GM21381 (cell line): ENCODE results near the gene SEC14L3.

Experiments used
- ATAC-seq: cut with Tn5 transposase; IDR thresholded peaks from one replicate; pipeline ENCODE4 v1.9.1; 2021; ENCODE audit warnings: mild to moderate bottlenecking, moderate library complexity; ENCODE audit not compliant: unreplicated experiment

The SEC14L3 gene

GRCh38 chr22:30471616-30472318 is at the start of gene SEC14L3:
Gene SEC14L3 (minus strand): TSS chr22:30472017. CDS start chr22:30471958, 59 bp downstream.
- ATAC-seq, result no peak

GRCh38 chr22:30519842-30520425 is 48.1 kb upstream of the SEC14L3 start:
- ATAC-seq, result no peak

- ATAC-seq, result no peak
Measured at GRCh38 chr22:30516731-30517130, 44.9 kb upstream of the SEC14L3 start.

DNA sequence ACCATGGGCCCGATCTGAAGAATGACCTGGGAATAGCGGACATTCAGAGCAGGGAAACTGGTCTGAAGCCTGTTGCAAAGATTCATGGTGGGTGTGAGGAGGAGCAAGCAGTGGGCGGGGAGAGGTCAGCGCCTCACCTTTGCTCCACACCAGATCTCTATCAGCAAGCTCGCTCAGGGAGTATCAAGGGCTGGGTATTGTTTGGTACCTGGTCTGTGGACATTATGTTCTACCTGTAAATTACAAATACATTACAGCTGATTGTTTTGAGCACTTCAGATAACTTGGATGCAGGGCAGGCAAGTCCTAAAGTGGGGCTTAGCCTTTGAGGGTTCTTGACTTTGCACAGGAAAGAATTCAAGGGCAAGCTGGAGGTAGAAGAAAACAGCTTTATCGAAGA is 44.5 kb upstream of the SEC14L3 start:
- no peak for ATAC-seq

- no peak for ATAC-seq
Measured at GRCh38 chr22:30514252-30514651, 42.4 kb upstream of the SEC14L3 start.

- no peak for ATAC-seq
Measured at GRCh38 chr22:30513462-30513861, 41.6 kb upstream of the SEC14L3 start.

GRCh38 chr22:30511911-30512310 is 40.1 kb upstream of the SEC14L3 start:
- ATAC-seq, result no peak

GRCh38 chr22:30511109-30511508 is 39.3 kb upstream of the SEC14L3 start:
- no peak for ATAC-seq

- no peak for ATAC-seq
Measured at GRCh38 chr22:30508216-30508615, 36.4 kb upstream of the SEC14L3 start.

DNA sequence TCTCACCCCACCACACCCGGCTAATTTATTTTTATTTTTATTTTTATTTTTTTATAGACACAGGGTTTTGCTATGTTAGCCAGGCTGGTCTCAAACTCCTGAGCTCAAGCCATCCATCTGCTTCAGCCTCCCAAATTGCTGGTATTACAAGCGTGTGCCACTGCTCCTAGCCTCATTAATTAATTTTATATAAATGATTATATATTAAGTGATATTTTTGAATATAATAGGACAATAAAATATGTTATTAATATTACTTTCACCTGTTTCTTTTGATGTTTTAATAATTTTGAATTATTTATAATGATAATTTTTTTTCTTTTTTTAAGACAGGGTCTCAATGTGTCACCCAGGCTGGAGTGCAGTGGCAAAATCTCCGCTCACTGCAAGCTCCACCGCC is 35.9 kb upstream of the SEC14L3 start:
- ATAC-seq, result no peak

DNA sequence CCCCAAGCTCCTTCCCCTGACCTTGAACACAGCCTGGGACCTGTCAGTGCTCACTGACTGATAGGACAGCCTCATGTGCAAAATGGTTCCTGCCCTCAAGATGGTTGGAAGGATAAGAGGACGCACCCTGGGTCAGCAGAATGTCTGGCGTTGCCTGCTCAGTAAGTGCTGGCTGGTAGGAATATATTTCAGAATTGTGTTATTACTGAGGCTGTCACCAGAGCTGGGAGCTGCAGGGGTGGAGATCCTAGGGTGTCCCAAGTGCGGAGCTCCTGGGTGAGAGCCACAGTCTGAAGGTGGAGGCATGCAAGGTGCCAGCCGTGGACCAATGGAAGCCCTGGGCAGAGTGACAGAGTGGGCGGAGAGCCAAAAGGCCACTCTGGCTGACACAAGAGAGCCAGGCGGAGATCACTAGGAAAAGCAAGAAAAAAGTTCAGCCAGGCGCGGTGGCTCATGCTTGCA is 34.7 kb upstream of the SEC14L3 start:
- no peak for ATAC-seq

GRCh38 chr22:30503551-30503950 is 31.7 kb upstream of the SEC14L3 start:
- ATAC-seq, result no peak

DNA sequence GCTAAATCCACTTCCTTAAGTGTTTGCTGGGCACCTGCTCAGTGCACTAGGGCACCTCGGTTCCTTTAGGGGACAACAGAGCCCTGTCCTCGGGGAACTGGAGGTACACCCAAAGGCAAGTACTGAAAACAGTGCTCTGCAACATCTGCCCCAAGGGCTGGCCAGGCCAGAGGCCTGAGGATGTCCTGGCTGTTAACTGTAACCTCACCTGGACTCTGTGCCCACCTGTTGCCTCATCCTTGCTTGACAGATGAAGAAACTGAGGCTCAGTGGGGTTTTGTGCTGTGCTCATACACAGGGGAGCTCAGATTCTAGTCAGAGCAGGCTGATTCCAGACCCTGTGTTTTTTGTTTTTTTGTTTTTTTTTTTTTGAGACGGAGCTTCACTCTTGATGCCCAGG is 31.1 kb upstream of the SEC14L3 start:
- no peak for ATAC-seq

- no peak for ATAC-seq
Measured at GRCh38 chr22:30502153-30502552, 30.3 kb upstream of the SEC14L3 start.

GRCh38 chr22:30500628-30501027 is 28.8 kb upstream of the SEC14L3 start:
- ATAC-seq, result no peak

DNA sequence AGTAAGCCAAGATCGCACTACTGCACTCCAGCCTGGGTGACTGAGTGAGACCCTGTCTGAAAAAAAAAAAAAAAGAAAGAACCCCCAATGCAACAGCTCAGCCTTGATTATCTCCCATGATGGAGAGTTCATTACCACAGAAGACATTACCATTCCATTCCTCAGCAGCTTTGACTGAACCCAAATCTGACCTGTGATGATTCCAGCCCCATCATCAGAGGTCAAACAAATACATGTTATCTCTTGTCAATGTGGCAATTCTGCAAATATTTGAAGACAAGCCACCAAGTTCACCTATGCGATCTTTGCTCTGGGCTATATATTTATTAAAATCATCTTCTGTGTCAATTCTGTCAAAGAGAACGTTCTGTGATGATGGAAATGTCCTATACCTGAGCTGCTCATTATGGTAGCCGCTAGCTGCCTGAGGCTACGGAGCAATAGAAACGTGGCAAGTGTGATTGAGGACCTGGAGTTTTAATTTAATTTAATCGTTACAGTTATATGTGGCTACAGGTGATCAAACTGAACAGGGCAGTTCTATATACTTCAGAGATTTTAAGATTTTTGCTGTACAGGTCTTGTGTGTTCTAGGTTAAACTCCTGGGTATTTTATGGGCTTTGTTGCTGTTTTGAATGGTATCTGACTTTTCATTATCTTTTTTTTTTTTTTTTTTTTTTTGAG is 25.8 kb upstream of the SEC14L3 start:
- ATAC-seq, result no peak

GRCh38 chr22:30495041-30495784 is 23.4 kb upstream of the SEC14L3 start:
- ATAC-seq, result no peak

DNA sequence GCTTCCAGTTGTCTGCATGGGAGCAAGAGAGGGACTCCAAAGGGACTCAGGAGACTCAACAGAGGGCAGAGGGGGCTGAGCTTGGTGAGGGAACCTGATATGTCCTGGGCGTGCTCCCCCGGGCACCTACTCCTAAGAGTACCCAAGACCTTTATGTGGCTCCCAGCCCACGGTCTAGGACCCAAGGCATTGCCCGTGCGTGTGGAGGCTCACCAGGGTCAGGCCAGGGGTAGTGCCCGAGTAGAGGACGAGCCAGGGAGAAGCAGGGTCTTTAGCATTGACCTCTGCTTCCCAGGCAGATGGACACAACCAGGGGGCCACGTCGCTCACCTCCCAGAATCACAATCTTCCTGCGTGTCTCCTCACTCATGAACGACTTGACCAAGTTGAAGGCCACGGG is 20.3 kb upstream of the SEC14L3 start:
- no peak for ATAC-seq

DNA sequence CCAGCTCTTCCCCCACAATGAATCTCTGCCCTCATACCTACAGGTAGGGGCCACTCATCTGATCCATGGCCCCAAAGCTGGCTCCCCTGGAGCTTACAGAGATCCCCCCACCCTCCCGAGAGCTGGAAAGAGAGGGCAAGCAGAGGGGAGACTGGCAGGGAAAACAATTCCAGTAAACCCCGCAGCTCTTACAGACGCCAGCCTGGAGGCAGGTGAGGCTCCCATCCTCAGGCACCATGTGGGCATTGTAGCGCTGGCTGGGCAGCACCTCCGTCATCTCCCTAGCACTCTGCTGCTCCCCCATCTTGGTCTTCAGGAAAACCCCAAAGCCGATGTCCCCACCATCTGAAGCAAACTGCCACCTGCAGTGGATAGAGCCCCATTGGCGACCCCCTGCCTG is 19.6 kb upstream of the SEC14L3 start:
- ATAC-seq, result no peak

DNA sequence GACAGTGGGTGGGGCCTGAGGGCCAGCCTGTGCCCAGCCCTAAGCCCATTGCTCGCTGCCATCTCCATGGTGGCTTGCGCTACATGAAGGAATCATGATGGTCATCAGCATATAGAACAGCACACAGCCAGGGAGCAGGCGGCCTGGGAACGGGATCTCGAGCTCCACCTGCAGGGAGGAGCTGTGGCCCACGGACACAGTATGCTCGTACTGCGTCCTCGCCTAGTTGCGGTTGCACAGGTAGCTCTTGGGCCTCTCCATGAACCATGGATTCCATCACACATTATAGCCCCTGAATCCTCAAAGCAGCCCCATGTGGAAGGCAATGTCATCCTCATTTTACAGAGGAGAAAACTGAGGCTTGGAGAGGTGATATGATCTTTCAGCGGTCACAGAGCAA is 18.6 kb upstream of the SEC14L3 start:
- no peak for ATAC-seq

DNA sequence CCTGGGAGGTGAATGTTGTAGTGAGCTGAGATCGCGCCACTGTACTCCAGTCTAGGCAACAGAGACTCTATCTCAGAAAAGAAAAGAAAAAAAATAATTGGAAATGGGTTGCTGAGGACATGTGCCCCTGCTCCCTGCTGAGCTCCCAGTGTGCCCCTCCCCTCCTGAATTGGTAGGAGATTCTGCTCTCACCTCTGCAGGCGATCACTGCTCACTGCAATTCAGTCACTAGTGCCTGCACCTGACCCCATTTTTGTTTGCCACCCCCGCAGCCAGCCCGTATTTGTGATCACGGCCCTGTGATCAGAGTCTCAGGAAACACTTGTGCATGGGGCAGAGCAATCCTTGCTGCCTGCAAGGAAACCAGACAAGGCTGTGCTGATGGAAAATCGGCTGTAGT is 16.3 kb upstream of the SEC14L3 start:
- no peak for ATAC-seq
